AG09319 (cell line): ENCODE results near the gene RGS9.

ENCODE experiments used
- DNase-seq: peaks from one replicate; pipeline ENCODE4 v3.0.0-alpha.2; 2010; ENCODE audit warnings: low read depth; ENCODE audit errors: extremely low read depth
- CTCF ChIP-seq: IDR thresholded peaks from 2 replicates; pipeline ENCODE4 v1.5.1; 2011; ENCODE audit warnings: low read depth, mild to moderate bottlenecking, inconsistent platforms, low read length, moderate library complexity

RGS9 gene

GRCh38 chr17:65190467-65191097, 53.4 kb downstream of the RGS9 start:
- TF ChIP-seq CTCF: no peak

GRCh38 chr17:65191811-65192740, 54.9 kb downstream of the RGS9 start:
- no peak for TF ChIP-seq CTCF
- DNase-seq: no peak

More at GRCh38 chr17:65190467-65191097, 53.4 kb downstream of the RGS9 start:
- no peak for DNase-seq

GRCh38 chr17:65193305-65193704, 56.1 kb downstream of the RGS9 start:
- DNase-seq: no peak
- TF ChIP-seq CTCF: no peak

GRCh38 chr17:65193716-65194293, 56.6 kb downstream of the RGS9 start:
- no peak for DNase-seq
- no peak for TF ChIP-seq CTCF

GRCh38 chr17:65194670-65195334, 57.6 kb downstream of the RGS9 start:
- no peak for TF ChIP-seq CTCF
- no peak for DNase-seq

GRCh38 chr17:65195716-65196115, 58.5 kb downstream of the RGS9 start:
- no peak for TF ChIP-seq CTCF
- no peak for DNase-seq
